ENCODE measurements around the gene TBX2. TPM values are rescaled to one million over a fixed set of nuclear protein-coding genes. Genes with fewer than 3 reads are reported as not detected.

The TBX2 gene
- total and polyA plus RNA-seq, 2 of the 13 experiments (the other 11 are each of a cell fraction or from before 2014, with no cell fraction given): 2.8 to 15.3 TPM

DNA sequence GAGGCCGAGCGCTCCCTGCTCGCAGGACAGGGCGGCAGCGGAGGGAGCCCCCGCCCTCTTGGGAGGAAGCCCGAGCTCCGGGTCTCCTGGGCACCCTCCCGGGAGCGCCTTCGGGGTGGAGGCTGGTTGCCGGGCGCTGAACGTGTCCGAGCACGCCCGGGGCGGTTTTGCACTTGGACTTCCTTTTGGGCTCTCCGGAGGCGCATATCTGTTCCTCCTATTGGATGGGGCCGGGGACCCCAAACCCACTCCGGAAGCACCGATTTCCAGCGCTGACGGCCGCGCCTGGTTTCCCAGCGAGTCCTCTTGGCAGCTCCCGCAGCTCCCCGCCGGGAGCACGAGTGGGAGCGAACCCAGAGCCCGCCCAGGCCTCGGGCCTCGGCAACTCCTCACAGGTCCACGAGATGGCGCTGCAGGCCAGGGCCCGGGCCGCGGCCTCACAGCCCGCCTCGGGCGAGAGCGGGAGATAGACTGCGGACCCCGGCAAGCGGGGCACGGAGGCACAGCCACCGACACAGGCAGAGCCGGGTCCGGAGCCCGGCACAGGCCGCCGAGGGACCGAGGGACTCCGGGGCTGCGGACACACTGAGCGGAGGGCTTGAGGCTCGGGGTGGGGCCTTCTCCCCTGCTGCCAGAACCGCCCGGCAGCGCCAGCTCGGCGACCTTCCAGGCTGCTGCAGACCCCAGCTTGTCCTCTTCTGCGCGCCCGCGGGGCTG, 12.7 kb downstream of the TBX2 start (continued):
- TF ChIP-seq, protein P1, sequence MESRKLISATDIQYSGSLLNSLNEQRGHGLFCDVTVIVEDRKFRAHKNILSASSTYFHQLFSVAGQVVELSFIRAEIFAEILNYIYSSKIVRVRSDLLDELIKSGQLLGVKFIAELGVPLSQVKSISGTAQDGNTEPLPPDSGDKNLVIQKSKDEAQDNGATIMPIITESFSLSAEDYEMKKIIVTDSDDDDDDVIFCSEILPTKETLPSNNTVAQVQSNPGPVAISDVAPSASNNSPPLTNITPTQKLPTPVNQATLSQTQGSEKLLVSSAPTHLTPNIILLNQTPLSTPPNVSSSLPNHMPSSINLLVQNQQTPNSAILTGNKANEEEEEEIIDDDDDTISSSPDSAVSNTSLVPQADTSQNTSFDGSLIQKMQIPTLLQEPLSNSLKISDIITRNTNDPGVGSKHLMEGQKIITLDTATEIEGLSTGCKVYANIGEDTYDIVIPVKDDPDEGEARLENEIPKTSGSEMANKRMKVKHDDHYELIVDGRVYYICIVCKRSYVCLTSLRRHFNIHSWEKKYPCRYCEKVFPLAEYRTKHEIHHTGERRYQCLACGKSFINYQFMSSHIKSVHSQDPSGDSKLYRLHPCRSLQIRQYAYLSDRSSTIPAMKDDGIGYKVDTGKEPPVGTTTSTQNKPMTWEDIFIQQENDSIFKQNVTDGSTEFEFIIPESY (CRISPR knock-in tag; IDR thresholded peaks at IDR 0.05): peak; percentile 18; the same call in 1 of the 2 replicates
- TF ChIP-seq, protein P2, sequence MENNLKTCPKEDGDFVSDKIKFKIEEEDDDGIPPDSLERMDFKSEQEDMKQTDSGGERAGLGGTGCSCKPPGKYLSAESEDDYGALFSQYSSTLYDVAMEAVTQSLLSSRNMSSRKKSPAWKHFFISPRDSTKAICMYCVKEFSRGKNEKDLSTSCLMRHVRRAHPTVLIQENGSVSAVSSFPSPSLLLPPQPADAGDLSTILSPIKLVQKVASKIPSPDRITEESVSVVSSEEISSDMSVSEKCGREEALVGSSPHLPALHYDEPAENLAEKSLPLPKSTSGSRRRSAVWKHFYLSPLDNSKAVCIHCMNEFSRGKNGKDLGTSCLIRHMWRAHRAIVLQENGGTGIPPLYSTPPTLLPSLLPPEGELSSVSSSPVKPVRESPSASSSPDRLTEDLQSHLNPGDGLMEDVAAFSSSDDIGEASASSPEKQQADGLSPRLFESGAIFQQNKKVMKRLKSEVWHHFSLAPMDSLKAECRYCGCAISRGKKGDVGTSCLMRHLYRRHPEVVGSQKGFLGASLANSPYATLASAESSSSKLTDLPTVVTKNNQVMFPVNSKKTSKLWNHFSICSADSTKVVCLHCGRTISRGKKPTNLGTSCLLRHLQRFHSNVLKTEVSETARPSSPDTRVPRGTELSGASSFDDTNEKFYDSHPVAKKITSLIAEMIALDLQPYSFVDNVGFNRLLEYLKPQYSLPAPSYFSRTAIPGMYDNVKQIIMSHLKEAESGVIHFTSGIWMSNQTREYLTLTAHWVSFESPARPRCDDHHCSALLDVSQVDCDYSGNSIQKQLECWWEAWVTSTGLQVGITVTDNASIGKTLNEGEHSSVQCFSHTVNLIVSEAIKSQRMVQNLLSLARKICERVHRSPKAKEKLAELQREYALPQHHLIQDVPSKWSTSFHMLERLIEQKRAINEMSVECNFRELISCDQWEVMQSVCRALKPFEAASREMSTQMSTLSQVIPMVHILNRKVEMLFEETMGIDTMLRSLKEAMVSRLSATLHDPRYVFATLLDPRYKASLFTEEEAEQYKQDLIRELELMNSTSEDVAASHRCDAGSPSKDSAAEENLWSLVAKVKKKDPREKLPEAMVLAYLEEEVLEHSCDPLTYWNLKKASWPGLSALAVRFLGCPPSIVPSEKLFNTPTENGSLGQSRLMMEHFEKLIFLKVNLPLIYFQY (CRISPR knock-in tag; IDR thresholded peaks at IDR 0.05; ENCODE audit: borderline replicate concordance): peak; percentile 84
- TF ChIP-seq ZBTB42 (CRISPR knock-in tag; IDR thresholded peaks at IDR 0.05) (peak; percentile 83; the same call in 1 of the 2 replicates), ZMYM3 (CRISPR knock-in tag; IDR thresholded peaks at IDR 0.05) (peak; percentile 47; the same call in 1 of the 2 replicates), NRL (CRISPR knock-in tag; IDR thresholded peaks at IDR 0.05; ENCODE audit: borderline replicate concordance) (peak; percentile 95; the same call in 1 of the 2 replicates), HDAC1 (CRISPR knock-in tag; IDR thresholded peaks at IDR 0.05) (no peak), ETV6 (CRISPR knock-in tag; conservative IDR thresholded peaks at IDR 0.05) (peak; percentile 82), RCOR2 (CRISPR knock-in tag; IDR thresholded peaks at IDR 0.05) (no peak), FLYWCH1 (CRISPR knock-in tag; IDR thresholded peaks at IDR 0.05) (0 out of 2 replicates have a peak, but pooled peaks have one; percentile 89), ZNF777 (CRISPR knock-in tag; IDR thresholded peaks at IDR 0.05) (no peak), MIER2 (CRISPR knock-in tag; IDR thresholded peaks at IDR 0.05) (peak; percentile 14; the same call in 1 of the 2 replicates), ZNF546 (CRISPR knock-in tag; conservative IDR thresholded peaks at IDR 0.05) (0 out of 2 replicates have a peak, but pooled peaks have one; percentile 49), ZNF205 (CRISPR knock-in tag; IDR thresholded peaks at IDR 0.05) (peak; percentile 92), ZNF737 (CRISPR knock-in tag; IDR thresholded peaks at IDR 0.05; ENCODE audit: borderline replicate concordance) (no peak), ZNF652 (CRISPR knock-in tag; IDR thresholded peaks at IDR 0.05; ENCODE audit: borderline replicate concordance, low read depth) (peak; percentile 42; the same call in 1 of the 2 replicates)
- TF ChIP-seq, protein P3, sequence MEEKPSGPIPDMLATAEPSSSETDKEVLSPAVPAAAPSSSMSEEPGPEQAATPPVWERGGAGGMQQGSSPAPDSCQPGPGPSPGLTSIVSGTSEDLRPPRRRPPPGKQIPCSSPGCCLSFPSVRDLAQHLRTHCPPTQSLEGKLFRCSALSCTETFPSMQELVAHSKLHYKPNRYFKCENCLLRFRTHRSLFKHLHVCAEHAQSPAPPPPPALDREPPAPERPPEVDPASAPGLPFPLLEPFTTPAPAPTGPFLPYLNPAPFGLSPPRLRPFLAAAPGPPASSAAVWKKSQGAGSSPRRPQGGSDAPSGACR (CRISPR knock-in tag; IDR thresholded peaks at IDR 0.05): peak; percentile 17; the same call in 1 of the 2 replicates
- TF ChIP-seq, protein P4, sequence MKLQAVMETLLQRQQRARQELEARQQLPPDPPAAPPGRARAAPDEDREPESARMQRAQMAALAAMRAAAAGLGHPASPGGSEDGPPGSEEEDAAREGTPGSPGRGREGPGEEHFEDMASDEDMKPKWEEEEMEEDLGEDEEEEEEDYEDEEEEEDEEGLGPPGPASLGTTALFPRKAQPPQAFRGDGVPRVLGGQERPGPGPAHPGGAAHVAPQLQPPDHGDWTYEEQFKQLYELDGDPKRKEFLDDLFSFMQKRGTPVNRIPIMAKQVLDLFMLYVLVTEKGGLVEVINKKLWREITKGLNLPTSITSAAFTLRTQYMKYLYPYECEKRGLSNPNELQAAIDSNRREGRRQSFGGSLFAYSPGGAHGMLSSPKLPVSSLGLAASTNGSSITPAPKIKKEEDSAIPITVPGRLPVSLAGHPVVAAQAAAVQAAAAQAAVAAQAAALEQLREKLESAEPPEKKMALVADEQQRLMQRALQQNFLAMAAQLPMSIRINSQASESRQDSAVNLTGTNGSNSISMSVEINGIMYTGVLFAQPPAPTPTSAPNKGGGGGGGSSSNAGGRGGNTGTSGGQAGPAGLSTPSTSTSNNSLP (IDR thresholded peaks at IDR 0.05; ENCODE audit: low read depth, low read length): 0 out of 2 replicates have a peak, but pooled peaks have one; percentile 37
- TF ChIP-seq, protein P5, sequence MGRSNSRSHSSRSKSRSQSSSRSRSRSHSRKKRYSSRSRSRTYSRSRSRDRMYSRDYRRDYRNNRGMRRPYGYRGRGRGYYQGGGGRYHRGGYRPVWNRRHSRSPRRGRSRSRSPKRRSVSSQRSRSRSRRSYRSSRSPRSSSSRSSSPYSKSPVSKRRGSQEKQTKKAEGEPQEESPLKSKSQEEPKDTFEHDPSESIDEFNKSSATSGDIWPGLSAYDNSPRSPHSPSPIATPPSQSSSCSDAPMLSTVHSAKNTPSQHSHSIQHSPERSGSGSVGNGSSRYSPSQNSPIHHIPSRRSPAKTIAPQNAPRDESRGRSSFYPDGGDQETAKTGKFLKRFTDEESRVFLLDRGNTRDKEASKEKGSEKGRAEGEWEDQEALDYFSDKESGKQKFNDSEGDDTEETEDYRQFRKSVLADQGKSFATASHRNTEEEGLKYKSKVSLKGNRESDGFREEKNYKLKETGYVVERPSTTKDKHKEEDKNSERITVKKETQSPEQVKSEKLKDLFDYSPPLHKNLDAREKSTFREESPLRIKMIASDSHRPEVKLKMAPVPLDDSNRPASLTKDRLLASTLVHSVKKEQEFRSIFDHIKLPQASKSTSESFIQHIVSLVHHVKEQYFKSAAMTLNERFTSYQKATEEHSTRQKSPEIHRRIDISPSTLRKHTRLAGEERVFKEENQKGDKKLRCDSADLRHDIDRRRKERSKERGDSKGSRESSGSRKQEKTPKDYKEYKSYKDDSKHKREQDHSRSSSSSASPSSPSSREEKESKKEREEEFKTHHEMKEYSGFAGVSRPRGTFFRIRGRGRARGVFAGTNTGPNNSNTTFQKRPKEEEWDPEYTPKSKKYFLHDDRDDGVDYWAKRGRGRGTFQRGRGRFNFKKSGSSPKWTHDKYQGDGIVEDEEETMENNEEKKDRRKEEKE (IDR thresholded peaks at IDR 0.05): no peak
